Breast epithelium (tissue), 4 donors: ENCODE results near the gene CFDP1. TPM values are rescaled to one million over a fixed set of nuclear protein-coding genes. Genes with fewer than 3 reads are reported as not detected.

Experiments used
- DNase-seq, 2 donors: peaks; one replicate each; pipeline ENCODE4 v3.0.0-alpha.2; 2019; ENCODE audit warnings: low spot score in 2 of 2
- H3K27ac ChIP-seq, 2 donors: fragments of 200-600 bp; sonication (generic) in 1 of 2; one replicate each; pipeline ENCODE4 v1.5.1; 2016 to 2019; ENCODE audit warnings: mild to moderate bottlenecking in 1 of 2
- H3K27me3 ChIP-seq, 2 donors: fragments of 200-600 bp; sonication (generic) in 1 of 2; one replicate each; pipeline versions ENCODE4 v1.5.1 to v1.6.0; 2017 to 2019; ENCODE audit warnings: control low read depth in 1 of 2, mild to moderate bottlenecking in 1 of 2
- H3K36me3 ChIP-seq: fragments of 200-600 bp; one replicate; pipeline ENCODE4 v1.5.1; 2019
- H3K4me1 ChIP-seq, 2 donors: fragments of 200-600 bp; sonication (generic); one replicate each; pipeline ENCODE4 v1.5.1; 2016 to 2019; ENCODE audit warnings: control low read depth in 1 of 2
- H3K4me3 ChIP-seq, 3 donors: fragments of 200-600 bp; sonication (generic); 1 replicate in 2 of 3; 2 replicates in 1 of 3; pipeline ENCODE4 v1.5.1; 2016 to 2019; ENCODE audit warnings: mild to moderate bottlenecking in 3 of 3, moderate library complexity in 2 of 3
- H3K9me3 ChIP-seq, 2 donors: fragments of 200-600 bp; sonication (generic) in 1 of 2; one replicate each; pipeline ENCODE4 v1.5.1; 2016 to 2019; ENCODE audit warnings: control low read depth in 1 of 2
- CTCF ChIP-seq, 3 donors: fragments of 450-650 bp; IDR thresholded peaks; one replicate each; pipeline ENCODE4 v1.5.1; 2016 to 2017; ENCODE audit warnings: antibody characterized with exemption in 3 of 3, mild to moderate bottlenecking in 3 of 3, moderate library complexity in 3 of 3
- POLR2A ChIP-seq: fragments of 450-650 bp; IDR thresholded peaks from one replicate; pipeline ENCODE4 v1.6.1; 2016; ENCODE audit warnings: antibody characterized with exemption, mild to moderate bottlenecking, moderate library complexity
- POLR2AphosphoS5 ChIP-seq, 3 donors: sonication (generic); formaldehyde crosslinking; IDR thresholded peaks; one replicate each; pipeline ENCODE4 v1.6.1; 2017; ENCODE audit warnings: antibody characterized with exemption in 3 of 3
- intact Hi-C: fragments of 100-400 bp; cut with DNase I; formaldehyde crosslinking; loops from one replicate; pipeline ENCODE4 v1.15.1; 2023; ENCODE audit warnings: low total_unique reads
- total RNA-seq, 3 donors: library from RNA; depleted of rRNA; stranded (reverse); fragments of >200 nt; gene quantifications; one replicate each; pipeline ENCODE4 v1.1.0, GENCODE V29; 2016

The CFDP1 gene
- total RNA-seq, 3 donors from 2014 or later: 55.5 to 81.9 (median 80.9) TPM

GRCh38 chr16:75262800-75263127 lies 170.5 kb downstream of the CFDP1 start:
- peak overlapping the region; percentile 87 to 94 for H3K27ac ChIP-seq
- H3K9me3 ChIP-seq: no peaks in the 10 kb centered on the region
- peaks cover 10 to 32% of the 10 kb centered on the region in 2 donors for H3K4me1 ChIP-seq
- no peak for DNase-seq
- no peaks in the 10 kb centered on the region for H3K36me3 ChIP-seq
- H3K4me3 ChIP-seq: peak overlapping the region in 1 of 3 donors; percentile 88
- no peak for TF ChIP-seq POLR2AphosphoS5 (IDR thresholded peaks at IDR 0.05)
- no peak for TF ChIP-seq CTCF (IDR thresholded peaks at IDR 0.05)
- no peak for TF ChIP-seq POLR2A
- intact Hi-C loops: no loop called here
- no peaks in the 10 kb centered on the region for H3K27me3 ChIP-seq

GRCh38 chr16:75262104-75262799 lies 171.1 kb downstream of the CFDP1 start:
- Histone ChIP-seq H3K36me3 (no peaks in the 10 kb centered on the region), H3K27me3 (no peaks in the 10 kb centered on the region), H3K4me1 (peaks cover 14 to 28% of the 10 kb centered on the region in 2 donors), H3K4me3 (peak overlapping the region in 1 of 3 donors; percentile 88), H3K9me3 (no peaks in the 10 kb centered on the region), H3K27ac (peak overlapping the region in 1 of 2 donors; percentile 94)
- TF ChIP-seq CTCF (IDR thresholded peaks at IDR 0.05): no peak
- intact Hi-C loops: no loop called here
- no peak for DNase-seq

- peak overlapping the region in 1 of 3 donors; percentile 88 for H3K4me3 ChIP-seq
- H3K9me3 ChIP-seq: no peaks in the 10 kb centered on the region
- H3K27ac ChIP-seq: peak overlapping the region in 1 of 2 donors; percentile 94
- DNase-seq: no peak
- intact Hi-C loops: no loop called here
- TF ChIP-seq POLR2A (no peak), POLR2AphosphoS5 (IDR thresholded peaks at IDR 0.05) (no peak), CTCF (IDR thresholded peaks at IDR 0.05) (no peak)
- no peaks in the 10 kb centered on the region for H3K27me3 ChIP-seq
- H3K36me3 ChIP-seq: no peaks in the 10 kb centered on the region
- peaks cover 18 to 34% of the 10 kb centered on the region in 2 donors for H3K4me1 ChIP-seq
Measured at GRCh38 chr16:75261590-75262078, 171.7 kb downstream of the CFDP1 start.

- Histone ChIP-seq H3K36me3 (no peaks in the 10 kb centered on the region), H3K27ac (peak overlapping the region in 1 of 2 donors; percentile 94), H3K4me1 (peaks cover 25 to 31% of the 10 kb centered on the region in 2 donors), H3K9me3 (no peaks in the 10 kb centered on the region), H3K4me3 (no peak overlapping the region), H3K27me3 (no peaks in the 10 kb centered on the region)
- DNase-seq: no peak
- TF ChIP-seq POLR2AphosphoS5 (IDR thresholded peaks at IDR 0.05) (no peak), POLR2A (no peak), CTCF (IDR thresholded peaks at IDR 0.05) (no peak)
- intact Hi-C loops: no loop called here
Measured at GRCh38 chr16:75260851-75261589, 172.3 kb downstream of the CFDP1 start.

GRCh38 chr16:75258807-75259141 lies 174.5 kb downstream of the CFDP1 start:
- DNase-seq: no peak
- TF ChIP-seq POLR2AphosphoS5 (IDR thresholded peaks at IDR 0.05) (no peak), POLR2A (no peak), CTCF (IDR thresholded peaks at IDR 0.05) (no peak)
- Histone ChIP-seq H3K9me3 (no peaks in the 10 kb centered on the region), H3K36me3 (no peaks in the 10 kb centered on the region), H3K27me3 (no peaks in the 10 kb centered on the region), H3K27ac (no peak overlapping the region), H3K4me1 (peaks cover 35 to 40% of the 10 kb centered on the region in 2 donors), H3K4me3 (no peak overlapping the region)
- intact Hi-C loops: loop anchor here (10.0 kb wide), 1 partner anchor 126 kb away; no protein-coding TSS in a partner anchor
